HPDE6-E6E7 (cell line): ENCODE results near the gene EMP3.
"Not testable (repeated sequence)": the region's sequence is repeated elsewhere in the genome, so short reads cannot be mapped to it uniquely, and the experiment has no call there.

ENCODE experiments used
- DNase-seq: peaks from one replicate; pipeline ENCODE4 v3.0.0; 2011; ENCODE audit warnings: missing footprints; ENCODE audit errors: extremely low spot score

EMP3 gene

DNA sequence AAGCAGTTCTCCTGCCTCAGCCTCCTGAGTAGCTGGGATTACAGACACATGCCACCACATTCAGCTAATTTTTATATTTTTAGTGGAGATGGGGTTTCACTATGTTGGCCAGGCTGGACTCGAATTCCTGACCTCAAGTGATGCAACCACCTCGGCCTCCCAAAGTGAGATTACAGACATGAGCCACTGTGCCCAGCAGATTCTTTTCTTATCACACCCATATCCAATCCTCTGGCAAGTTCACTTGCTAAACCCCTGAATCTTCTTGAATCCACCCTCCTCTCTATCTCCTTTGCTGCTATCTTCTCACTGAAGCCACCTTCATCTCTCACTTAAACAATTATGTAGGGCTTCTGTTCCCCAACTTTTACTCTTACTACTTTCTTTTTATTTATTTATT lies 20.8 kb downstream of the EMP3 start:
- no peak for DNase-seq

- DNase-seq = no peak
Observed at GRCh38 chr19:48348045-48348444, 22.7 kb downstream of the EMP3 start.

DNA sequence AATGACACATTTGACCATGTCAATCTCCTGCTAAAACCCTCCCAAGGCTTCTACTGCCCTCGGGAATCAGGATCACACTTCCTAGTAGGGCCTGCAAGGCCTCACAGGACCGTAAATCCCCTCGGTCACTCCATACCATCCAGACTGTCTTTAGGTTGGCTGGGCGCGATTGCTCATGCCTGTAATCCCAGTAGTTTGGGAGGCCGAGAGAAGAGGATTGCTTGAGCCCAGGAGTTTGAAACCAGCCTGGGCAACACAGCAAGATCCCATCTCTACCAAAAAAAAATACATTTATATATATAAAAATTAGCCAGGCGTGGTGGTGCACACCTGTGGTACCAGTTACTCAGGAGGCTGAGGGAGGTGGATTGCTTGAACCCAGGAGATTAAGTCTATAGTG lies 23.4 kb downstream of the EMP3 start:
- no peak for DNase-seq

DNA sequence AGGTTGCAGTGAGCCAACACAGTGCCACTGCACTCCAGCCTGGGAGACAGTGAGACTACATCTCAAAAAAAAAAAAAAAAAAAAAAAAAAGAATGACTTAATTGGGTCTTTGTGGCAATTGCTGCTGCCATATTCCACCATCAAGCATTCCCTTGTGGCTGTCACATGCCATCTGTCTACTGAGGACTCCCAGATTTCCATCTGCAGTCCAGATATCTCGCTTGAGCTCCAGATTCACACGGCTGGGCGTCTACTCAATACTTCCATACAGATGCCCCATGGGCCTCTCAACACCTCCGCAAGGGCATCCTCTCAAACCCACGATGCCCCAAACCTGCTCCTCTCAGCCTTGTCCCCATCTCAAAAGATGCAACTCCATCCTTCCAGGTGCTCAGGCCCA lies 25.5 kb downstream of the EMP3 start:
- no peak for DNase-seq

GRCh38 chr19:48351341-48351752 lies 26.0 kb downstream of the EMP3 start:
- peak; percentile 46 for DNase-seq

DNA sequence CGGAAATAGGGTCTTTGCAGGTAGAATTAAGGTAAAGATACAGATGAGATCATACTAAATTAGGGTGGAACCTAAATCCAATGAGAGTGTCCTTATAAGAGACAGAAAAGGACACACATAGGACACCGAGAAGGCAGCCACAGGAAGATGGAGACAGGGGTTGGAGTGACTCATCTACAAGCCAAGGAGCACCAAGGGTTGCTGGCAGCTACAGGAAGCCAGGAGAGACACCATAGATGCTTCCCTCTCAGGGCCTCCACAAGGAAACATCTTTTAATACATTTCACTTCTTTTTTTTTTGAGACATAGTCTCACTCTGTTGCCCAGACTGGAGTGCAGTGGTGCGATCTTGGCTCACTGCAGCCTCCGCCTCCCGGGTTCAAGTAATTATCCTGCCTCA lies 28.3 kb downstream of the EMP3 start:
- no peak for DNase-seq

DNA sequence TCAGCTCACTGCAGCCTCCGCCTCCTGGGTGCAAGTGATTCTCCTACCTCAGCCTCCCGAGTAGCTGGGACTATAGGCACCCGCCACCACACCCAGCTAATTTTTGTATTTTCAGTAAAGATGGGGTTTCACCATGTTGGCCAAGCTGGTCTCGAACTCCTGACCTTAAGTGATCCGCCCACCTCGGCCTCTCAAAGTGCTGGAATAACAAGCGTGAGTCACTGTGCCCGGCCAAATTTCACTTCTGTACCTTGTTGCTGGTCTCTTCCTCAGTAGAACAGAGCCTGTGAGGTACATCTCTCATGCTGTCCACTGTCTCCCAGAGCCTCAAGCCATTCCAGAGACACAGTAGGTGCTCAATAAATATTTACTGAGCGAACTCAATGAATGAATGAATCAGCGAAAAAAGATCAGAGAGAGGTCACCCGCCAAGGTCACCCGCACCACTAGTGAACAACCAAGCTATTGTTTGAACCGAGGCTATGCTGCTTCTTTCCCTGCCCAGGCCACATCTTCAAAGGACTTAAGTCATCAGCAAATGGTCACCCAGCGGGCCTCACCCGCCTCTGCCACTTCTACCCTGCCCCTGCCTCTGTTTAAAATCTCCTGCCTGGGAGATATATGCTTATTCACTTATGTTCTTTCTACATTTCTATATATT lies 29.1 kb downstream of the EMP3 start:
- no peak for DNase-seq

- no peak for DNase-seq
Observed at GRCh38 chr19:48355365-48355954, 30.1 kb downstream of the EMP3 start.

DNA sequence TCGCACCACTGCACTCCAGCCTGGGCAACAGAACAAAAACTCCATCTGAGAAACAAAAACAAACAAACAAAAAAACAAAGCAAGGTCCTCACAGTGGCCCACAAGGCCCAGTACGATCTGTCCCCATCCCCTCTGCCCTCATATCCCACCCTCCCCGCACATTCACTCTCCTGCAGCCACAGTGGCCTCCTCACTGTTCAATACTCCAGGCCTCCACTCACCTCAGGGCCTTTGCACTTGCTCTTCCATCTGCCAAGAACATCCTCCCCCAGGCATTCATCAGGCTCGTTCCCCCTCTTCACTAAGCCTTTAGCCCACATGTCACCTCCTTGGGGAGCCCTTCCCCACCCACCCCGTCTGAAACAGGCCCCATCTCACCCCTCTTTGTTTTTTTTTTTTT lies 33.8 kb downstream of the EMP3 start:
- DNase-seq = no peak

DNA sequence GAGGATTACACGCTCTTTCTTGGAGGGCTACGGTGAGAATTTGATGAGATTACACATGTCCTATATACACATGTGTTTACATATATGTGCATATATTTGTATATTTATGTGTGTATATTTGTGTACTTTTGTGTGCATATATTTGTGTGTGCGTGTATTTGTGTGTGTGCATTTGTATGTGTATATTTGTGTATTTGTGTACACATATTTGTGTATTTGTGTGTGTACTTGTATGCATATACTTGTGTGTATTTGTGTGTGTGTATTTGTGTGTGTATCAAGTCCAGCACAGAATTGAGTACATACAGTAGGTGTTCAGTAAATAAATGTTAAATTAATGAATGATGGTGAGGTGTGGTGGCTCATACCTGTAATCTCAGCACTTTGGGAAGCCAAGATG lies 36.6 kb downstream of the EMP3 start:
- no peak for DNase-seq

GRCh38 chr19:48362716-48363499 lies 37.6 kb downstream of the EMP3 start:
- peak; percentile 97 for DNase-seq

GRCh38 chr19:48363500-48363809 lies 38.1 kb downstream of the EMP3 start:
- DNase-seq = no peak

GRCh38 chr19:48363810-48364597 lies 38.7 kb downstream of the EMP3 start, which contains the start of the genes SYNGR4 and TMEM143:
TSS of gene SYNGR4 (plus strand) at chr19:48364367. CDS start at chr19:48365843, 1,476 bp downstream.
TSS of gene TMEM143 (minus strand) at chr19:48363940. CDS start at chr19:48363920, 20 bp downstream.
- peak; percentile 100 for DNase-seq

DNA sequence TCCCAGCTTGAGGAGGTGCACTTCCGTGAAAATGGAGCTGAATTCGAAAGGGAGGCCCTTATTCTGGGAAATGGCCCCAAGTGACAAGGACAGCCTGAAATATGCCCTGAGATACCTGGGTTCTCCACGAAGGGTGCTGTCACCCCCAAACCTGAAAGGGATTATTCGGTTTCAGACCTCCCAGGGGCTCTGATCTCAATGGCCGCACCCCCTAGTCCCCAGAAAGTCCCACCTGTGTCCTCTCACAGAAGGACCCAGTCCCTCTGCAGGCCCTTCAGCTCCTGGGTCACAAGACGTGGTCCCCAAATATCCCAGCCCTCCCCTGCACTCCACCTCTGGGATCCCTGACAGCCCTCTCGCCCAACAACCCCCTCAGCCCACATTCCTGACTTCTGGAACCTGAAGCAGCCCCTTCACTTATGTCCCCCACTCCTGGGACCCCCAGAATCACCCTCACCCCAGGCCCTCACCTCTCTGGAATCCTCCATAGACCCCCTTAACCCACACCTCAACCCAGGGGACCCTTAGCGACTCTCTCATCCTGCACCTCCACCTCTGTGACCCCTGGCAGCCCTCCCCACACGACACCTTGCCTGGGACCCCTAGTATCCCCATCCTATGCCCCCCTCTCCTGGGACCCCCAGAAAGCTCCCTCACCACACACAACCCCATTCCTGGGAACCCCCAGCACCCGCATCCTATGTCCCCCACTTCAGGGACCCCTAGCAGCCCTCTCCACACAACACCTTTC lies 39.4 kb downstream of the EMP3 start:
- no peak for DNase-seq

- DNase-seq = no peak
Observed at GRCh38 chr19:48365602-48366001, 40.2 kb downstream of the EMP3 start.

DNA sequence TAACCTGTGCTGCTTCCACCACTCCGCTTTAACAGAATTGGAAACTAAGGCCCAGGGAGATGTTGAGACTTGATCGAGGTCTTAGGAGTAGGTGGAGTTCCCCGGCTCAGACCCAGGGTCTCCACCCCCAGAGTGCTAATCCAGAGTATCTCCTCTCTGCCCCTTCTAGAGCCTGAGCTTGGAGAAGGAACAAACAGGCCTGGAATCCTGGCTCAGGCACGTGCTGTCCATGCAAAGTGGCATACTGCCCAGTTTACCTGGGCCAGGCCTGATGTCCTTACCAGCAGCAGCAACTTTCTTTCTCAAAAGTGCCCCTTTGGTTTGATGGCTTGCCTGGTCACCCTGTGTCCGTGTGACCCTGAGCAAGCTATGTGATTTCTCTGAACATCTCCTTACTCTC lies 42.5 kb downstream of the EMP3 start:
- DNase-seq = no peak

- no peak for DNase-seq
Observed at GRCh38 chr19:48368936-48369335, 43.6 kb downstream of the EMP3 start.

DNA sequence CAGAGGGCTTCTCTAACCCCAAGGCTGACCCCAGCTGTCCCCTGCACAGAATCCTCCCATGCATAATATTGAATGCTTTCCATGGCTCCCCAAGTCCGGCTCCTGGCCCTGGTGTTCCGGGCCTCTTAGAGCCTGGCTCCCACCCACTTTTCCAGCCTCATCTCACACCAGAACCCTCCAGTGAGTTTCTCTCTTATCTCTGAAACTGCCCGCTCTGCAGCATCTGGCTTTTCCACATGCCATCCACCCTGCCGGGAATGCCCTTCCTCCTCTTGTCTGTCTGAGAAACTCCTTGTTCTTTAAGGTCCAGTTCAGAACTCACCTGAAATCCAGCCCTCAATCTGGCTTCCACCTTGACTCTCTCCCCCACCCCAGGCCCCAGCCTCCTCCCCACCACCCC lies 45.6 kb downstream of the EMP3 start:
- no peak for DNase-seq

GRCh38 chr19:48371367-48371766 lies 46.0 kb downstream of the EMP3 start:
- no peak for DNase-seq

DNA sequence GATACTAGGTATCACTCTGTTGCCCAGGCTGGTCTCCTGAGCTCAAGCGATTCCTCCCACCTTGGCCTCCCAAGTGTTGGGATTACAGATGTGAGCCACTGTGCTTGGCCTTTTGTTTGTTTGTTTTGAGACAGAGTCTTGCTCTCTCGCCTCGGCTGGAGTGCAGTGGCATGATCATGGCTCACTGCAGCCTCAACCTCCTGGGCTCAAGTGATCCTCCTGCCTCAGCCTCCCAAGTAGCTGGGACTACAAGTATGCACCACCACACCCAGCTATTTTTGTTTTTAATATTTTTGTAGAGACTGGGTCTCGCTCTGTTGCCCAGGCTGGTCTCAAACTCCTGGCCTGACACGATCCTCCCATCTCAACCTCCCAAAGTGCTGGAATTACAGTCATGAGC lies 46.4 kb downstream of the EMP3 start:
- DNase-seq = not testable (repeated sequence)

DNA sequence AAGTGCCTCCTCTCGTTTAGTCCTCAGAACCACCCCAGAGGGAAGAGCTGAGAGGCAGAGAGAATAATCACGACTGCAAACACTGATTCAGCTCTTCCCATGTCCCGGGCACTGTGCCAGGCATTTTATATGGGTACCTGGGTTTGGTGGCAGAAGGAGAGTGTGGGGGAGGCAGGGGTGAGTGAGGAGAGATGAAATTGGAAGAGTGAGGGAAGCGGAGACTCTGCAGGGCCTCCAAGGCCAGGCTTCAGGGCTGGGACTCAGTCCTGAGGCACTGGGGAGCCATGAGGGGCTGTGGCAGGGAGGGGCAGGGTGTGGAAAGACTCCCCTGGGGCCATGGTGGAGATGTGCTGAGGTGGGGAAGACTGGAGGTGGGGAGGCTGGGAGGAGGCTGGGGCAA lies 47.6 kb downstream of the EMP3 start:
- DNase-seq = no peak

- DNase-seq = no peak
Observed at GRCh38 chr19:48373567-48373966, 48.2 kb downstream of the EMP3 start.
